ENCODE data around the gene SLC35F4.
"Not testable (repeated sequence)": the region's sequence is repeated elsewhere in the genome, so short reads cannot be mapped to it uniquely, and the experiment has no call there.

The SLC35F4 gene

DNA sequence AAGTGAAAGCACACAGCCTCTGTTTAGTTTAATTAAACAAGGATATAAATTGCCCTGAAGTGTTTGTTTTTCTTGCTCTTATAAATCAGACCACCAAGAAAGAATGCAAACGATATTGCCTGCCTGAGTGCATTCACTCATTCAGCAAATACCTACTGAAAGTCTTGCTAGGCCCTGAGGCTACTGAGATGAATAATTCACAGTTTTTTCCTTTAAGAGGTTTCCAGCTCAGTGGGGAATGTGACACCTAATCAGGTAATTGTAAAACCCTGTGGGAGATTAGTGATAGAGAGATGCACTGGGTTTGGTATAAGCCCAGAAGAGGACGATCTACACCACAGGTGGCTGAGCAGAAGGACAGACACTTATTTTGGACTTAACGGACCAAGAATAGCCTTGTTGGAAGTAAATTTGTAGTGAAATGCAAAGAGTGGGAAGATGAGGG is 151.4 kb downstream of the SLC35F4 start:
- no peak for DNase-seq

GRCh38 chr14:57712698-57713097 is 153.2 kb downstream of the SLC35F4 start:
- no peak for DNase-seq

- DNase-seq: no peak
Measured at GRCh38 chr14:57712102-57712501, 153.8 kb downstream of the SLC35F4 start.

DNA sequence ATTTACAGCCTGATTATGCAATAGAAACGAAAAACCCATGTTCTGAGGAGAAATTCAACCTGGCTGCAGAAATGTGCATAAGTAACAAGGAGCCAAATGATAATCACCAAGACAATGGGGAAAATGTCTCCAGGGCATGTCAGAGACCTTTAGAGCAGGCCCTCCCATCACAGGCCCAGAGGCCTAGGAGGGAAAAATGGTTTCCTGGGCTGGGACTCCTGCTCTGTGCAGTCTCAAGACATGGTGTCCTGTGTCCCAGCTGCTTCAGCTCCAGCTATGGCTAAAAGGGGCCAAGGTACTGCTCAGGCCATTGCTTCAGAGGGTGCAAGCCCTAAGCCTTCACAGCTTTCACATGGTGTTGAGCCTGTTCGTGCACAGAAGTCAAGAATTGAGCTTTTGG is 156.0 kb downstream of the SLC35F4 start:
- DNase-seq: no peak

DNA sequence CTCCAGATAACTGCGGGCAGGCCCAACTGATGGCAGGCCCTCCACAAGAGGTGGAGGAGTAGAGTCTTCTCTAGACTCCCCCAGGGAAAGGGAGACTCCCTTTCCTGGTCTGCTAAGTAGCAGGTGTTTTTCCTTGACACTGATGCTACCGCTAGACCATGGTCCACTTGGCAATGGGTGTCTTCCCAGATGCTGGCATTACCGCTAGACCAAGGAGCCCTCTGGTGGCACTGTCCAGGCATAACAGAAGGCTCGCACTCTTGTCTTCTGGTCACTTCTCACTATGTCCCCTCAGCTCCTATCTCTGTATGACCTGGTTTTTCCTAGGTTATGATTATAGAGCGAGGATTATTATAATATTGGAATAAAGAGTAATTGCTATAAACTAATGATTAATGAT is 156.8 kb downstream of the SLC35F4 start:
- not testable (repeated sequence) for DNase-seq

DNA sequence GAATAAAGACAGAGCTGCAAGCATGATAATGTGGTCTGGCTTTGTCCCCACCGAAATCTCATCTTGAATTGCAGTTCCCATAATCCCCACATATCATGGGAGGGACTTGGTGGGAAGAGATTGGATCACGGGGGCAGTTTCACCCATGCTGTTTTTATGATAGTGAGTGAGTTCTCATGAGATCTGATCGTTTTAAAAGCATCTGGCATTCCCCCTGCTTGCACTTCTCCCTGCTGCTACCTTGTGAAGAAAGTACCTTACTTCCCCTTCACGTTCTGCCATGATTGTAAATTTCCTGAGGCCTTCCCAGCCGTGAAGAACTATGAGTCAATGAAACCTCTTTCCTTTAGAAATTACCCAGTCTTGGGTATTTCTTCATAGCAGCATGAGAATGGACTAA is 158.7 kb downstream of the SLC35F4 start:
- DNase-seq: no peak

GRCh38 chr14:57704763-57705162 is 161.1 kb downstream of the SLC35F4 start:
- no peak for DNase-seq

- DNase-seq: no peak
Measured at GRCh38 chr14:57699947-57700346, 165.9 kb downstream of the SLC35F4 start.

DNA sequence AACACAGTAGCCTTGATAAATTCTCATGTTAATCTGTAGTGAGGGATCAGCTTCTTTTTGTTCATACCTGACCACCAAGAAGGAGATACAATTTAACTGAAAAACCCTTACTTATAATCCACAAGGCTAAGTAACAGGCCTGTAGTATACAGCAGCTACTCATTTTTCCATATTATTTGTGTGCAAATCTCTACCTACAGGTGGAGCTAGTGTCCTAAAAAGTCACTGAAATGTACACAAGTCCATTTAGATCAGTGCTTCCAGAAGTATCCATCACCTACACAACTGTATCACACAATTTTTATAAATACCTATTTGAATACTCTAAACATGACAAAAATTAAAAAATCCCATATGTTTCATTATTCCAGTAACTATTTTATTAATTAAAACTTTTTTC is 173.2 kb downstream of the SLC35F4 start:
- no peak for DNase-seq

- no peak for DNase-seq
Measured at GRCh38 chr14:57687416-57687815, 178.5 kb downstream of the SLC35F4 start.

- no peak for DNase-seq
Measured at GRCh38 chr14:57686304-57686703, 179.6 kb downstream of the SLC35F4 start.

- no peak for DNase-seq
Measured at GRCh38 chr14:57671021-57671420, 194.9 kb downstream of the SLC35F4 start.

DNA sequence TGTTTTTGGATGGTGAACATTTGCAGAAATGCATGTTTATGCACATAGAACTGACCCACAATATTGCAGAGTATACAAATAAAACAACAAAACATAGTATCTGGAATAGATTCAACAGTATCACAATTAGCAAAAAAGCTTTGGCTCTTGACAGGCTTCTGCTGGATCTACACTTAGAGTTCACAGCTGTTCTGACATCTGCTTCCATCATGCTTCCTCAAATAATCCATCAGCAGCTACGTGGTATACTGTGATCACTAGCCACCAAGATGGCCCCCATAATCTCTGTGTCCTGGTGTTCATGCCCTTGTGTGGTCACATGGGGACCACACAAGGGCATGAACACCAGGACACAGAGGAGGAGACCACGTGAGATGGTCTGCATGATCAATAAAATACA is 205.7 kb downstream of the SLC35F4 start:
- DNase-seq: no peak

DNA sequence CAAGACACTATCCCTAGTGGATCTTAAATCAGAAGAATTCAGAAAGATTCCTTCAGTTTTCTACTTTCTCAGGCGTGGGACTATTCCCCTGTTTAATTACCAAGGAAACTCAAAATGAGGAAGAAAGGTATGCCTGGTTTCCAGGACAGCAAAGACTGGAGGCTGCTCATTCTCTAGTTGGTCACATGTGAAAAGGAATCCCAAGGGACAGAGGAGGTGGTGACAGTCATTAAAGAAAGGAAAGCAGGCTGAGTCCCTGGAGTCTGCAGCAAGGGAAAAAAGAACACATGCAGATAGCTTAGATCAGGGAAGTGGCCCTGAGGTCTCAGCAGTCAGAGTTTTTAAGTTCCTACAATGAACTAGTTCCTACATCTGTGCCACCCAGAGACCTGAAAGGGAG is 206.8 kb downstream of the SLC35F4 start:
- no peak for DNase-seq

GRCh38 chr14:57657487-57657886 is 208.4 kb downstream of the SLC35F4 start:
- no peak for DNase-seq

GRCh38 chr14:57656853-57657252 is 209.0 kb downstream of the SLC35F4 start:
- no peak for DNase-seq

- no peak for DNase-seq
Measured at GRCh38 chr14:57652769-57653168, 213.1 kb downstream of the SLC35F4 start.

- DNase-seq: no peak
Measured at GRCh38 chr14:57641776-57642175, 224.1 kb downstream of the SLC35F4 start.

- no peak for DNase-seq
Measured at GRCh38 chr14:57640036-57640435, 225.9 kb downstream of the SLC35F4 start.

DNA sequence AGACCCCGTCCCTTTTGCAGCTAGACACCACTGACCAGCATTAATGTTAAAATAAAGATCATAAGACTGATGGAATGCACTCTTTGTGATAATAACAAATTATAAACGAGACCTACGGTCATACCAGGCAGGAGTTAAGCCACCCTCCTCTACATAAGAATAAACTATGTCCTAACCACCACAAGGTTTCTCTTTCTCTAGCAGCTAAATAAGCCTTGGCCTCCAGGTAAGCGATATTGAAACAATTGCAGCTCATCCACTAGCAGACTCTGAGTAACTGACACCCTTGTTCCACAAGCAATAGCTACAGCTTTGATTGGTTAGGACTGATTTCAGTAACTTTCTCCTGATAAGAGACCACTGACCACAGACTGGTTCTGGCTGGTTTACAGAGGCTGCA is 228.0 kb downstream of the SLC35F4 start:
- no peak for DNase-seq

GRCh38 chr14:57634335-57634734 is 231.6 kb downstream of the SLC35F4 start:
- DNase-seq: no peak

GRCh38 chr14:57632649-57633048 is 233.2 kb downstream of the SLC35F4 start:
- no peak for DNase-seq

- no peak for DNase-seq
Measured at GRCh38 chr14:57617510-57617909, 248.4 kb downstream of the SLC35F4 start.

DNA sequence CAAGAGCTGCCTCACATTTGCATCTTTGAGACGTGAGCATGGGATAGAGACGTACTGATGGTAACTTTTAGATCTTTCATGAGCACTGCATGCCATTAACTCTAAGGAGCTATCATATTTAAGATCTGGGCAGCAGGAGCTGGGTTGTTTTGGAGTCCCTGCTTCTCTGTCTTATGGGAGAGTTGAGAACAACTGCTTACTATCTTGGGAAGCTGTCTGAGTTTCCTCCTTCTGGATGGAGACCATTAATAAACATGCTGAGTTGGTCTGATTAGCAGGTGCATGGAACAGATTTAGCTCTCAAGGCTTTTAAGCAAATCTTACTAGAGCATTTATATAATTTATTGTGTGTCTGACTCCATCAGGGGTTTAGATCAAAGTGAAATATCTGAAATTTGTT is 252.9 kb downstream of the SLC35F4 start:
- DNase-seq: no peak

GRCh38 chr14:57611555-57612075 is 254.3 kb downstream of the SLC35F4 start:
- no peak for DNase-seq

- no peak for DNase-seq
Measured at GRCh38 chr14:57610631-57611030, 255.3 kb downstream of the SLC35F4 start.

All from activated naive CD4-positive, alpha-beta T cell treated with Interleukin-2 at 50 U/mL for 16 hours (primary cell).